Thymus (tissue), 14 donors: ENCODE measurements around the gene BUD13. TPM values are rescaled to one million over a fixed set of nuclear protein-coding genes. Genes with fewer than 3 reads are reported as not detected.

Experiments used
- DNase-seq, 9 donors: peaks; one replicate each; pipeline ENCODE4 v3.0.0-alpha.2; 2013; ENCODE audit warnings: low spot score in 9 of 9, low read depth in 6 of 9, missing footprints in 1 of 9
- H3K27ac ChIP-seq, 2 donors: one replicate each; pipeline ENCODE4 v1.5.1; 2013; ENCODE audit warnings: control low read depth in 1 of 2, low read depth in 1 of 2, low read length in 1 of 2, mild to moderate bottlenecking in 1 of 2, moderate library complexity in 1 of 2
- H3K27me3 ChIP-seq, 2 donors: one replicate each; pipeline ENCODE4 v1.5.1; 2013; ENCODE audit warnings: low read length in 1 of 2; ENCODE audit not compliant: control insufficient read depth in 2 of 2, insufficient read depth in 1 of 2
- H3K36me3 ChIP-seq, 2 donors: one replicate each; pipeline ENCODE4 v1.5.1; 2013; ENCODE audit warnings: low read length in 1 of 2, mild to moderate bottlenecking in 1 of 2, moderate library complexity in 1 of 2; ENCODE audit not compliant: control insufficient read depth in 2 of 2, insufficient read depth in 2 of 2
- H3K4me1 ChIP-seq, 2 donors: one replicate each; pipeline ENCODE4 v1.5.1; 2013; ENCODE audit warnings: low read length in 2 of 2; ENCODE audit not compliant: control insufficient read depth in 2 of 2, insufficient read depth in 2 of 2
- H3K4me3 ChIP-seq, 2 donors: one replicate each; pipeline ENCODE4 v1.5.1; 2013; ENCODE audit warnings: low read length in 2 of 2, control low read depth in 1 of 2, mild to moderate bottlenecking in 1 of 2
- H3K9me3 ChIP-seq, 2 donors: one replicate each; pipeline ENCODE4 v1.5.1; 2013; ENCODE audit warnings: low read length in 1 of 2, mild to moderate bottlenecking in 1 of 2; ENCODE audit not compliant: control insufficient read depth in 2 of 2, insufficient read depth in 1 of 2
- WGBS: extraction: QIAGEN DNeasy Blood & Tissue Kit; methylation state at CpG from one replicate; pipeline ENCODE4 v1.1.7; 2013; 5-methylcytosine and 5-hydroxymethylcytosine counted together
- long read RNA-seq, 10 donors: transcript quantifications; one replicate each; lab custom pipeline, GENCODE V29; 2026
- polyA plus RNA-seq: library from polyadenylated mRNA; stranded (reverse); fragments of 200-250 nt; gene quantifications from one replicate; pipeline ENCODE4 v1.2.3, GENCODE V29; 2013
- total RNA-seq: library from RNA; stranded (reverse); fragments of 120-200 nt; gene quantifications from one replicate; pipeline ENCODE4 v1.2.4, GENCODE V29; 2013
- donor health status: healthy.

Gene BUD13
- total RNA-seq, result 36.9 TPM
- polyA plus RNA-seq, result 18.1 TPM
- long read RNA-seq, donor 1, partial matches to known transcripts, result 0 of 2 reads
- long read RNA-seq, donor 1, other reads (novel, unspliced or antisense), result 0 of 2 reads
- long read RNA-seq, donor 2, result 0 reads
- long read RNA-seq, donor 3, transcript BUD13-201 (10 exons, 2,196 nt), result major isoform, 19 of 42 reads
- long read RNA-seq, donor 3, partial matches to known transcripts, result 23 of 42 reads
- long read RNA-seq, donor 3, other reads (novel, unspliced or antisense), result 0 of 42 reads
- long read RNA-seq, donor 4, partial matches to known transcripts, result 0 of 1 reads
- long read RNA-seq, donor 4, other reads (novel, unspliced or antisense), result 0 of 1 reads
- long read RNA-seq, donor 5, transcript BUD13-201 (10 exons, 2,196 nt), result major isoform, 15 of 28 reads
- long read RNA-seq, donor 5, partial matches to known transcripts, result 13 of 28 reads
- long read RNA-seq, donor 5, other reads (novel, unspliced or antisense), result 0 of 28 reads
- long read RNA-seq, donor 6, transcript BUD13-201 (10 exons, 2,196 nt), result major isoform, 5 of 27 reads
- long read RNA-seq, donor 6, partial matches to known transcripts, result 22 of 27 reads
- long read RNA-seq, donor 6, other reads (novel, unspliced or antisense), result 0 of 27 reads
- long read RNA-seq, donor 7, transcript BUD13-201 (10 exons, 2,196 nt), result major isoform, 8 of 20 reads
- long read RNA-seq, donor 7, partial matches to known transcripts, result 12 of 20 reads
- long read RNA-seq, donor 7, other reads (novel, unspliced or antisense), result 0 of 20 reads
- long read RNA-seq, donor 8, partial matches to known transcripts, result 0 of 2 reads
- long read RNA-seq, donor 8, other reads (novel, unspliced or antisense), result 0 of 2 reads
- long read RNA-seq, donor 9, transcript BUD13-201 (10 exons, 2,196 nt), result major isoform, 6 of 17 reads
- long read RNA-seq, donor 9, partial matches to known transcripts, result 11 of 17 reads
- long read RNA-seq, donor 9, other reads (novel, unspliced or antisense), result 0 of 17 reads
- long read RNA-seq, donor 10, partial matches to known transcripts, result 10 of 14 reads
- long read RNA-seq, donor 10, other reads (novel, unspliced or antisense), result 0 of 14 reads

DNA sequence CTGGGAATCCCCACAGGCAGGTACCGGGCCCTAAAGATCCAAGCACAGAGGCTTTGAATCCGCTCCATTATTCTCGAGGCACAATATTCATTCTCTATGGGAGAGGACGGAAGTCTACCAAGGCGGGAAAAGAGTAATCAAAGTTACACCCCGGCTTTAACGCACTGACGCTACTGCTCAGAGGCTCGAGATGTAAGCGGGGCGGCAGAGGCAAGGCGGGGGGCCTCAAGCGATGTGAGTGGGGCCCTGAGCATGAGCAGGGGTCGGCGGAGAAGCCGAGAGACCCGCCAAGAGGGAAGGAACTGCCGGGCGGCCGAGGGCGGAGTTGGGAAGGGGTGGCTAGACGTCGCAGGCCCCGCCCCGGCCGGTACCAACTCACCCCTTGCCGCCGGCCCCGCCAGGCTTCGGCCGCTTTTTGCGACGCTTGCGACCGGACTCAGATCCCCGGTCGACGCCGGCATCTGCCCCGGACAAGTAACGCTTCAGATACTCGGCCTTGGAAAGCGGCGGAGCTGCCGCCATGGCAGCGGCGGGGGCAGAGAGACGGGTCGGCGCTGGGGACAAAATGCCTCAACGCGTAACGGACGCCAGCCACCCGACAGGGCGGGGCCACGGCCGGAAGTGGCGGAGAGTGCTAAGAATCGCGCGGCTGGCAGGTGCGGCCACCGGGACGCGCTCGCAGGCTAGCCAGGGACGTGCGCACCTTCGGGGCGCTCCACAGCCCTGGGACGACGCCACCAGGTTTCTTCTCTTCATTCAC lies at the start of gene BUD13:
Gene BUD13 (minus strand): TSS at position 545 of the 760 bp plus-strand sequence. CDS start 23 bp downstream, at position 522.
- WGBS, result under 1% methylated on average over 73 of the region's 73 CpGs
- H3K4me3 ChIP-seq, result peak within 1 kb of the TSS; percentile 98

DNA sequence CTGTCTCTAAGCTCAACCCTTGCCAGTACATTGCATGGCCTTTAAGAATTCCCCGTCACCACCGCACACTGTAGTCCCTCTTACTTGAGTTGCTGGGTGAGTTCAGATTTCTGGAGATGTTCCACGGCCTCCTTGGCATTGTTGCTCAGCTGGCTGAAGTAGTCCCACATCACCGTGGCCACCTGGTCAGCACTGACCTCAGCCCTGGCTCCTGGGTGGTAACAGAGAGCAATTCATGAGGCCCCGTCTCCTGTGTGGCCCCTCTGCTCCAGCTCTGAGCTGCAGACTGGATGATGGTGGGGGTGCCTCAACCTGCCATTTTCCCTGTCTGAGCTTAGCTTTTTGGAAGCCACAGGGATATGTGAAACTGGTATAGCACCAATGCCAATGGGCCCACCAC lies 49.8 kb upstream of the BUD13 start:
- H3K27me3 ChIP-seq, result no peaks in the 10 kb centered on the region
- H3K36me3 ChIP-seq, result no peaks in the 10 kb centered on the region
- no peak overlapping the region for H3K27ac ChIP-seq
- no peaks in the 10 kb centered on the region for H3K9me3 ChIP-seq
- no peak overlapping the region for H3K4me3 ChIP-seq
- WGBS, result 78% methylated on average over 5 of the region's 5 CpGs
- DNase-seq, result no peak
- no peaks in the 10 kb centered on the region for H3K4me1 ChIP-seq

More for the DNA sequence above, at the start of gene BUD13:
- Histone ChIP-seq H3K9me3 (no peaks in the 10 kb centered on the region), H3K36me3 (peaks cover 3 to 16% of the 10 kb centered on the region in 2 donors), H3K27ac (peak within 1 kb of the TSS; percentile 92 to 94), H3K27me3 (no peaks in the 10 kb centered on the region), H3K4me1 (peaks cover 14 to 22% of the 10 kb centered on the region in 2 donors)
- peak; percentile 62 to 96 (median 88) for DNase-seq

GRCh38 chr11:116821050-116821918 lies 48.5 kb upstream of the BUD13 start:
- 98% methylated on average over 51 of the region's 51 CpGs for WGBS
- DNase-seq, result no peak
- H3K27ac ChIP-seq, result no peak overlapping the region

DNA sequence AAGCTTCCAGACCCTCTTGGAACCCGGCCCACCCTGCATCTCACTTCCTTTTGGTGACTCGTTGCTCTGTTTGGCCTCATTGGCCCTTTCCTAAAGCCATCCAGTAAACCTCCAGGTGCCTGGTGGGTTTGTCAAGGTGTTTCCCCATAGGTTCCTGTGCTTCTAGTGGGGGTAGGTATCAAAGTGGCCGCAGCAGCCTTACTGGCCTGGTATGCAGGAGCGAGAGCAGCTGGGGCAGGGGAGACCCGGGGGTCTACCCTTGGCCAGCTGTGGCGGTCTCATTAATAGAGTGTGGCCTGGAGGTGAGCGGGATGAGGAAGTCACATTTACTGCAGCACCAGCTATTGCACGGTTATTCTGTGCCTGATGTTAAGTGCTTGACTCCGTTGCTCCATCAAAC lies 46.3 kb upstream of the BUD13 start:
- WGBS, result 95% methylated on average over 9 of the region's 9 CpGs
- H3K9me3 ChIP-seq, result no peaks in the 10 kb centered on the region
- no peaks in the 10 kb centered on the region for H3K27me3 ChIP-seq
- no peaks in the 10 kb centered on the region for H3K36me3 ChIP-seq
- no peak overlapping the region for H3K27ac ChIP-seq
- no peak for DNase-seq
- H3K4me1 ChIP-seq, result no peaks in the 10 kb centered on the region
- H3K4me3 ChIP-seq, result no peak overlapping the region

More at GRCh38 chr11:116821050-116821918, 48.5 kb upstream of the BUD13 start:
- no peaks in the 10 kb centered on the region for H3K4me1 ChIP-seq
- H3K36me3 ChIP-seq, result no peaks in the 10 kb centered on the region
- no peaks in the 10 kb centered on the region for H3K9me3 ChIP-seq
- no peaks in the 10 kb centered on the region for H3K27me3 ChIP-seq
- no peak overlapping the region for H3K4me3 ChIP-seq

DNA sequence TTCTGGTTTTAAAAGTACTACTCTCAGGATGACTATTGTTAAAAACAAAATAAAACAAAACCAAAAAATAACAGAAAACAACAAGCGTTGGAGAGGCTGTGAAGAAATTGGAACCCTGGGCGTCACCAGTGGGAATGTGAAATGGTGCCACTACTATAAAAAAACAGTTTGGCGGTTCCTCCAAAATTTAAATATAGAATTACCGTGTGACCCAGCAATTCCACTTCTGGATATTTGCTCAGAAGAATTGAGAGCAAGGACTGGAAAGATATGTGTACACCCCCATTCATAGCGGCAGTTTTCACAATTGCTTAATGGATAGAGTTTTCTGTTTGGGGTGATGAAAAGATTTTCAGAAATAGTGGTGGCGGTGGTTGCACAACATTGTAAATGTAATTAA lies 41.7 kb upstream of the BUD13 start:
- H3K4me1 ChIP-seq, result no peaks in the 10 kb centered on the region

GRCh38 chr11:116813781-116814471 lies 41.1 kb upstream of the BUD13 start:
- no peak for DNase-seq
- H3K27ac ChIP-seq, result no peak overlapping the region
- no peaks in the 10 kb centered on the region for H3K36me3 ChIP-seq
- no peaks in the 10 kb centered on the region for H3K4me1 ChIP-seq
- no peaks in the 10 kb centered on the region for H3K27me3 ChIP-seq
- no peak overlapping the region for H3K4me3 ChIP-seq
- no peaks in the 10 kb centered on the region for H3K9me3 ChIP-seq
- WGBS, result 86% methylated on average over 5 of the region's 5 CpGs

More for the DNA sequence above, 41.7 kb upstream of the BUD13 start:
- no peaks in the 10 kb centered on the region for H3K36me3 ChIP-seq
- no peak overlapping the region for H3K27ac ChIP-seq
- 85% methylated on average over 6 of the region's 6 CpGs for WGBS
- no peaks in the 10 kb centered on the region for H3K27me3 ChIP-seq
- DNase-seq, result no peak
- H3K4me3 ChIP-seq, result no peak overlapping the region
- no peaks in the 10 kb centered on the region for H3K9me3 ChIP-seq

- DNase-seq, result no peak
- Histone ChIP-seq H3K36me3 (no peaks in the 10 kb centered on the region), H3K4me1 (no peaks in the 10 kb centered on the region), H3K9me3 (no peaks in the 10 kb centered on the region), H3K27me3 (no peaks in the 10 kb centered on the region), H3K4me3 (no peak overlapping the region), H3K27ac (no peak overlapping the region)
- 96% methylated on average over 1 of the region's 1 CpG for WGBS
These were observed 40.4 kb upstream of the BUD13 start for GRCh38 chr11:116813170-116813569.
